ENCODE results near the gene NUDT4.

NUDT4 gene

DNA sequence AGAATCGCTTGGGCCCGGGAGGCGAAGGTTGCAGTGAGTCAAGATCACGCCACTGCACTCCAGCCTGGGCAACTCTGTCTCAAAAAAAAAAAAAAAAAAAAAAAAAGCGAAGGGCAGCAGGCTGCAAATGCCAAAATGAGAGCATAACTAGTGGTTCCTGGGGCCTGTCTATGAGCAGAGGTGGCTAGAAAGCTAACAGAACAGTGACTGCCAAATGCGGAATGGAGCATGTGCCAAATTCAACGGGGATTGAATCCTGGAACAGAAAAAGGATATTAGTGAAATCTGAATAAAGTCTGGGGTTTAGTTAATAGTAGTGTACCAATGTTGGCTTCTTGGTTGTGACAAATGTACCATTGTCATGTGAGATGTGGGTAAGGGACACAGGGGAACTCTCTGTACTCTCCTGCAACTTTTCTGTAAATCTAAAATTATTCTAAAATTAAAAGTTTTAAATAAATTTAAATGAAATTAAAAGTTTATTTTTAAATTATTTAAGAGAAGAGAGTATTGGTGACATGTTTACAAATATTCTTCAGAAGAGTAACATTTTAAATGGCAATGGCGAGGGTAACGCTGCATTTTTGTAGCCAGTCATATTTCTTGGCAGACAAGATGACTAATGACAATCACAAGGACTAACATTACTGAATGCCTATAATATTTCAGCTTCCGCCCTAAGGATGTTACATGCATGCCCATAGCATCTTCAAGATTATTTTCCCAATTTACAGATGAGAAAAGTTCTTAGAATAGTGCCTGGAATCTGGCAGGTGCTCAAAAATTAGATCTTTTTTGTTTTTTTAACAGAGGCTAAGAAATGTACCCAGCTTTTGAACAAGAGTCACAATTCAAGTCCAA is 28.9 kb upstream of the NUDT4 start:
- peaks cover 0 to 2% (median 0%) of the 10 kb centered on the region in 5 donors for H3K4me1 ChIP-seq (ENCODE audit: control insufficient read depth in 5 of 5, insufficient read depth in 5 of 5, low read length in 5 of 5)
- no peak overlapping the region for H3K27ac ChIP-seq (ENCODE audit: low read depth, low read length)
- H3K4me3 ChIP-seq (ENCODE audit: low read depth in 1 of 5, low read length in 5 of 5) = no peak overlapping the region
- H3K36me3 ChIP-seq (ENCODE audit: control insufficient read depth in 5 of 5, insufficient read depth in 5 of 5, low read length in 5 of 5) = no peaks in the 10 kb centered on the region
- H3K9ac ChIP-seq (ENCODE audit: low read length in 5 of 5) = no peak overlapping the region
- no peaks in the 10 kb centered on the region for H3K27me3 ChIP-seq (ENCODE audit: control insufficient read depth in 5 of 5, insufficient read depth in 4 of 5, low read length in 5 of 5)
- no peaks in the 10 kb centered on the region for H3K9me3 ChIP-seq (ENCODE audit: control insufficient read depth in 5 of 5, low read length in 5 of 5)

DNA sequence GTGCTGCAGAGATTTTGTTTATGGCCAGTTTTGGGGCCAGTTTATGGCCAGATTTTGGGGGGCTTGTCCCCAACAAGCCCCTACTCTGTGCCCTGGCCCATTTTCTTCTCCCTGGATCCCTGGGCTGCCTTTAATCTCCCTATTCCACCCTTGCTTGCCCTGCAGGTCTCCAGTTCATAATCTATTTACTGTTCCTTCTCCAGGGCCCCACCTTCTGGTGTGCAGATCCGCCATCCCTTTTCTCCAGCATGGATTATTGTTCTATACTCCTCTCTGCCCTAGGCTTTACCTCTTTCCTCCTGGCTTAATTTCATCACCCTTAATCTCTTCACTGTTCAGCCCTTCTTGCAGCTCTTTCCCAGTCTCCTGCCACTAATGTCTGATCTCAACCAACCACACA is 26.0 kb upstream of the NUDT4 start:
- Histone ChIP-seq H3K9ac (ENCODE audit: low read length in 5 of 5) (no peak overlapping the region), H3K4me3 (ENCODE audit: low read depth in 1 of 5, low read length in 5 of 5) (no peak overlapping the region), H3K36me3 (ENCODE audit: control insufficient read depth in 5 of 5, insufficient read depth in 5 of 5, low read length in 5 of 5) (no peaks in the 10 kb centered on the region)

DNA sequence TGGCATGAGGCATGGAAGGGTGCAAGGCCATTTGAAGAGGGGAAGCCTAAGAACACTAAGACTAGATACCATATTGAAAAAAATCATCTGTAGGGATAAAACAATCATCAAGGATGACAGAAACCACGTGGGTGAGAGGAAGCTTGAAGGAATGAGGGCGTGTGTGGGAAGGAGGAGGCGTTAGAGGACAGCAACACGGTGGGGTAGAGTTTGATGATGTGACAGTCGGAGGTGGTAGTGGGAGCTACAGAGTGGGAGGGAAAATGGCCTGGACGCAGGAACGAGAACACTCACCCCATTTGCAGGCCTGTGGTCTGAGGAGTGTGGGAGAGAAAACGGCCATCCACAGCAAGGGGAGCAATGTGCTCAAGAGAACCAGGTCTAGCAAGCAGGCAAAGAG is 25.4 kb upstream of the NUDT4 start:
- Histone ChIP-seq H3K9me3 (ENCODE audit: control insufficient read depth in 5 of 5, low read length in 5 of 5) (no peaks in the 10 kb centered on the region), H3K4me1 (ENCODE audit: control insufficient read depth in 5 of 5, insufficient read depth in 5 of 5, low read length in 5 of 5) (peaks cover 0 to 2% (median 0%) of the 10 kb centered on the region in 5 donors), H3K9ac (ENCODE audit: low read length in 5 of 5) (no peak overlapping the region), H3K27me3 (ENCODE audit: control insufficient read depth in 5 of 5, insufficient read depth in 4 of 5, low read length in 5 of 5) (no peaks in the 10 kb centered on the region), H3K27ac (ENCODE audit: low read depth, low read length) (no peak overlapping the region), H3K4me3 (ENCODE audit: low read depth in 1 of 5, low read length in 5 of 5) (no peak overlapping the region), H3K36me3 (ENCODE audit: control insufficient read depth in 5 of 5, insufficient read depth in 5 of 5, low read length in 5 of 5) (no peaks in the 10 kb centered on the region)

More for the DNA sequence above, 26.0 kb upstream of the NUDT4 start:
- H3K27me3 ChIP-seq (ENCODE audit: control insufficient read depth in 5 of 5, insufficient read depth in 4 of 5, low read length in 5 of 5) = no peaks in the 10 kb centered on the region
- H3K27ac ChIP-seq (ENCODE audit: low read depth, low read length) = no peak overlapping the region
- no peaks in the 10 kb centered on the region for H3K9me3 ChIP-seq (ENCODE audit: control insufficient read depth in 5 of 5, low read length in 5 of 5)
- peaks cover 0 to 2% (median 0%) of the 10 kb centered on the region in 5 donors for H3K4me1 ChIP-seq (ENCODE audit: control insufficient read depth in 5 of 5, insufficient read depth in 5 of 5, low read length in 5 of 5)

DNA sequence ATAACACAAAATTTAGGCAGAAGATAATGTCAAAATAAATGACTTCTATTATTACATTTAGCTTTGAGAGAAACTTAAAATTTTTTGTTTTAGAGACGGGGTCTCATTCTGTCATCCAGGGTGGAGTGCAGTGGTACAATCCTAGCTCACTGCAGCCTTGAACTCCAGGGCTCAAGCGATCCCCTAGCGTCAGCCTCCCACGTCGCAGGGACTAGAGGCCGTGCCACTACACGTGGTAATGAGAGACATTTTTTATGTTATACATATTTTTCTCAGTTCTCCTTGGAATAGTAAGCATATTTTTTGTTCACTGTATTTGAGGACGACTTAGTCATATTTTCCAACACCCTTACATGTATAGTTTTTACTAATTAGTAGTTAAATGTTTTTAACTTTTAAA is 21.5 kb upstream of the NUDT4 start:
- Histone ChIP-seq H3K27me3 (ENCODE audit: control insufficient read depth in 5 of 5, insufficient read depth in 4 of 5, low read length in 5 of 5) (no peaks in the 10 kb centered on the region), H3K36me3 (ENCODE audit: control insufficient read depth in 5 of 5, insufficient read depth in 5 of 5, low read length in 5 of 5) (no peaks in the 10 kb centered on the region), H3K4me3 (ENCODE audit: low read depth in 1 of 5, low read length in 5 of 5) (no peak overlapping the region), H3K4me1 (ENCODE audit: control insufficient read depth in 5 of 5, insufficient read depth in 5 of 5, low read length in 5 of 5) (peaks cover 0 to 5% (median 0%) of the 10 kb centered on the region in 5 donors), H3K27ac (ENCODE audit: low read depth, low read length) (no peak overlapping the region), H3K9ac (ENCODE audit: low read length in 5 of 5) (no peak overlapping the region), H3K9me3 (ENCODE audit: control insufficient read depth in 5 of 5, low read length in 5 of 5) (no peaks in the 10 kb centered on the region)

DNA sequence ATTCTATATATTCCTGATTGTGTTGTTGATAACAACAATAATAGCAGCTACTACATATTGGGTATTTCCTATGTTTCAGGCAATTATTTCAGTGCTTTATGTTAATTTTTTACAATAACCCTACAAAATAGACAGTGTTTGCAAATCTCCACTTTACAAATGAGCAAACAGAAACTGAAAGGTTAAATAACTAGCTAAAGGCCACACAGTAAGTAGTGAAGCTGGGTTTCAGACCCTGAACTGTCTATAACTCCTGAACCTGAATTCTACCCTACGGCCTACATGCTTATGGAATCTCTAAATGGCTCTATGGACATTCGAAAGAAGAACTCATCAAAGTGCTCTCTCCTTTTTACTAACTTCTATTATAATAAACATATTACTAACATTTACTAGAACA is 19.7 kb upstream of the NUDT4 start:
- H3K36me3 ChIP-seq (ENCODE audit: control insufficient read depth in 5 of 5, insufficient read depth in 5 of 5, low read length in 5 of 5) = no peaks in the 10 kb centered on the region
- no peaks in the 10 kb centered on the region for H3K9me3 ChIP-seq (ENCODE audit: control insufficient read depth in 5 of 5, low read length in 5 of 5)
- H3K27ac ChIP-seq (ENCODE audit: low read depth, low read length) = no peak overlapping the region
- no peaks in the 10 kb centered on the region for H3K27me3 ChIP-seq (ENCODE audit: control insufficient read depth in 5 of 5, insufficient read depth in 4 of 5, low read length in 5 of 5)
- peaks cover 0 to 10% (median 4%) of the 10 kb centered on the region in 5 donors for H3K4me1 ChIP-seq (ENCODE audit: control insufficient read depth in 5 of 5, insufficient read depth in 5 of 5, low read length in 5 of 5)
- H3K4me3 ChIP-seq (ENCODE audit: low read depth in 1 of 5, low read length in 5 of 5) = no peak overlapping the region
- no peak overlapping the region for H3K9ac ChIP-seq (ENCODE audit: low read length in 5 of 5)

DNA sequence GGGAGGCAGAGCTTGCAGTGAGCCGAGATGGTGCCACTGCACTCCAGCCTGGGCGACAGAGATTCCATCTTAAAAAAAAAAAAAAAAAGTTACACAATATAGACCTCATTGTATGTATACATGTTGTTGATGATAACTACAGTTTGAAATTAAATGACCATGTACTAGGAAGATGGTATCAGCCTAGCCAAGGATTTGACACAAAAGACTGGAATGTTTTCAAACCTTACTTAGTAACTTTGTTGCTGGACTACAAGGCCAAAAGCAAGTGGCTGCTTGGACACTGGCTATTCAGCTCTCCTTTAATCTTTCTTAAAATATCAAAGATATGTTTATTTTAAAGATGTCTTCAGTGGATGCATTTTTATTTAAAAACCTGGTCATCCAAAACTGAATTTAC is 18.9 kb upstream of the NUDT4 start:
- H3K4me1 ChIP-seq (ENCODE audit: control insufficient read depth in 5 of 5, insufficient read depth in 5 of 5, low read length in 5 of 5) = peaks cover 0 to 10% (median 4%) of the 10 kb centered on the region in 5 donors
- no peaks in the 10 kb centered on the region for H3K9me3 ChIP-seq (ENCODE audit: control insufficient read depth in 5 of 5, low read length in 5 of 5)
- H3K36me3 ChIP-seq (ENCODE audit: control insufficient read depth in 5 of 5, insufficient read depth in 5 of 5, low read length in 5 of 5) = no peaks in the 10 kb centered on the region
- no peak overlapping the region for H3K9ac ChIP-seq (ENCODE audit: low read length in 5 of 5)
- no peak overlapping the region for H3K4me3 ChIP-seq (ENCODE audit: low read depth in 1 of 5, low read length in 5 of 5)
- H3K27me3 ChIP-seq (ENCODE audit: control insufficient read depth in 5 of 5, insufficient read depth in 4 of 5, low read length in 5 of 5) = no peaks in the 10 kb centered on the region
- no peak overlapping the region for H3K27ac ChIP-seq (ENCODE audit: low read depth, low read length)

DNA sequence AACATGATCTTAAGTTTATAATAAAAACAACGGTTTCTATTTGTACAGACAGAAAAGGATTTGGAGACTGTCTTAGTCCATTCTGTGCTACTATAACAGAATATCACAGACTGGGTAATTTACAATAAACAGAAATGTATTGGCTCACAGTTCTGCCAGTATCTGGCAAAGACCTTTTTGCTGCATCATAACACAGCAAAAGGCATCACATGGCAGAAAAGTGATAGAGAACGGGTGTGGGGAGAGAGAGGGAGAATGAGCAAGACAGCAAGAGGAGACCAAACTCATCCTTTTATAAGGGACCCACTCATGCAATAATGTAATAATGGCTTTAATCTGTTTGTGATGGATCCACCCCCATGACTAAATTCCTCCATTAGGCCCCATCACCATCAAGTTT is 17.0 kb upstream of the NUDT4 start:
- peaks cover 0 to 10% (median 4%) of the 10 kb centered on the region in 5 donors for H3K4me1 ChIP-seq (ENCODE audit: control insufficient read depth in 5 of 5, insufficient read depth in 5 of 5, low read length in 5 of 5)
- H3K9ac ChIP-seq (ENCODE audit: low read length in 5 of 5) = no peak overlapping the region
- no peaks in the 10 kb centered on the region for H3K27me3 ChIP-seq (ENCODE audit: control insufficient read depth in 5 of 5, insufficient read depth in 4 of 5, low read length in 5 of 5)
- H3K4me3 ChIP-seq (ENCODE audit: low read depth in 1 of 5, low read length in 5 of 5) = no peak overlapping the region
- H3K27ac ChIP-seq (ENCODE audit: low read depth, low read length) = no peak overlapping the region
- no peaks in the 10 kb centered on the region for H3K36me3 ChIP-seq (ENCODE audit: control insufficient read depth in 5 of 5, insufficient read depth in 5 of 5, low read length in 5 of 5)
- H3K9me3 ChIP-seq (ENCODE audit: control insufficient read depth in 5 of 5, low read length in 5 of 5) = no peaks in the 10 kb centered on the region

- H3K9ac ChIP-seq (ENCODE audit: low read length in 5 of 5) = no peak overlapping the region
- no peaks in the 10 kb centered on the region for H3K9me3 ChIP-seq (ENCODE audit: control insufficient read depth in 5 of 5, low read length in 5 of 5)
- H3K27me3 ChIP-seq (ENCODE audit: control insufficient read depth in 5 of 5, insufficient read depth in 4 of 5, low read length in 5 of 5) = no peaks in the 10 kb centered on the region
- no peaks in the 10 kb centered on the region for H3K36me3 ChIP-seq (ENCODE audit: control insufficient read depth in 5 of 5, insufficient read depth in 5 of 5, low read length in 5 of 5)
- H3K4me3 ChIP-seq (ENCODE audit: low read depth in 1 of 5, low read length in 5 of 5) = no peak overlapping the region
- H3K27ac ChIP-seq (ENCODE audit: low read depth, low read length) = no peak overlapping the region
- peaks cover 0 to 10% (median 4%) of the 10 kb centered on the region in 5 donors for H3K4me1 ChIP-seq (ENCODE audit: control insufficient read depth in 5 of 5, insufficient read depth in 5 of 5, low read length in 5 of 5)
Observed at GRCh38 chr12:93361151-93361919, 16.4 kb upstream of the NUDT4 start.

DNA sequence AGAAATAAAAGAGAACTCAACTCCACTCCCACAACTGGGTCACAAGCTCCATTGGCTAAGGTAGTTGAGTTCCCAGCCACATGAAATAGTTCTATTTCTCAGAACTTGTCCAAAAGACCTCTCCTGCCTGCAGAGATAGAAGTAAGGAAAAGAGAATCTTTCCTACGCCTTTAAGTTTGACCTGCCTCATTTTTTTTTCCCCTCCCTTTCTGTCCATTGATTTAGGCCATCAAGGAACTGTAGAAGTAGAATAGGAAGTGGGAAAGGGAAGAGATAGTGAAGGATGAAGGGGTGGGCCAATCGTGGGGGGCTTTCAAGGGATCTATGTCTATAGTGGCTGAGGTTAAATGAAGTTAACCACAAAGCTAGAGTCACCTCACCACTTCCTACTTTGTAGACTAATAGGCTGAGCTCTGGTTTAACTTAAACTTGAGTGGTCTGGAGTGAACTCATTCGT is 13.9 kb upstream of the NUDT4 start:
- H3K27ac ChIP-seq (ENCODE audit: low read depth, low read length) = no peak overlapping the region
- H3K4me3 ChIP-seq (ENCODE audit: low read depth in 1 of 5, low read length in 5 of 5) = no peak overlapping the region
- H3K27me3 ChIP-seq (ENCODE audit: control insufficient read depth in 5 of 5, insufficient read depth in 4 of 5, low read length in 5 of 5) = no peaks in the 10 kb centered on the region
- H3K9ac ChIP-seq (ENCODE audit: low read length in 5 of 5) = no peak overlapping the region
- H3K9me3 ChIP-seq (ENCODE audit: control insufficient read depth in 5 of 5, low read length in 5 of 5) = no peaks in the 10 kb centered on the region
- no peaks in the 10 kb centered on the region for H3K36me3 ChIP-seq (ENCODE audit: control insufficient read depth in 5 of 5, insufficient read depth in 5 of 5, low read length in 5 of 5)
- H3K4me1 ChIP-seq (ENCODE audit: control insufficient read depth in 5 of 5, insufficient read depth in 5 of 5, low read length in 5 of 5) = peaks cover 0 to 10% (median 4%) of the 10 kb centered on the region in 5 donors
